GM12801 (cell line): Measurements from ENCODE around the gene CNGA4.

ENCODE experiments used
- CTCF ChIP-seq: IDR thresholded peaks from one replicate; pipeline ENCODE4 v1.5.1; 2011; ENCODE audit warnings: control low read depth; ENCODE audit not compliant: insufficient read length; ENCODE audit errors: extremely low read depth

The CNGA4 gene

GRCh38 chr11:6225024-6225423 lies 13.9 kb upstream of the CNGA4 start:
- no peak for TF ChIP-seq CTCF

GRCh38 chr11:6225896-6226295 lies 13.0 kb upstream of the CNGA4 start:
- TF ChIP-seq CTCF = no peak

- TF ChIP-seq CTCF = no peak
Measured at GRCh38 chr11:6228520-6228919, 10.4 kb upstream of the CNGA4 start.

- TF ChIP-seq CTCF = no peak
Measured at GRCh38 chr11:6229911-6230310, 9.0 kb upstream of the CNGA4 start.

- no peak for TF ChIP-seq CTCF
Measured at GRCh38 chr11:6232899-6233298, 6.0 kb upstream of the CNGA4 start.

GRCh38 chr11:6233984-6234386 lies 4.9 kb upstream of the CNGA4 start:
- no peak for TF ChIP-seq CTCF

- no peak for TF ChIP-seq CTCF
Measured at GRCh38 chr11:6234387-6235107, 4.3 kb upstream of the CNGA4 start, which contains the start of gene FHIP1B. TSS of gene FHIP1B (minus strand) at chr11:6234636. CDS start at chr11:6224516, 10,120 bp downstream.
